Stomach (tissue), 9 donors: ENCODE data around the gene PPP2R2B. TPM values are rescaled to one million over a fixed set of nuclear protein-coding genes. Genes with fewer than 3 reads are reported as not detected.

Source experiments
- DNase-seq, 2 donors: peaks; one replicate each; pipeline versions ENCODE4 v3.0.0 to v3.0.0-alpha.2; 2013 to 2019
- H3K27ac ChIP-seq, 5 donors: fragments of 200-600 bp in 4 of 5; sonication (generic) in 4 of 5; one replicate each; pipeline ENCODE4 v1.5.1; 2013 to 2019; ENCODE audit warnings: mild to moderate bottlenecking in 1 of 5, moderate library complexity in 1 of 5
- H3K27me3 ChIP-seq, 3 donors: fragments of 200-600 bp; sonication (generic); one replicate each; pipeline ENCODE4 v1.5.1; 2017 to 2019; ENCODE audit warnings: mixed run types in 1 of 3
- H3K36me3 ChIP-seq, 4 donors: fragments of 200-600 bp; sonication (generic); 1 replicate in 3 of 4; 2 replicates in 1 of 4; pipeline ENCODE4 v1.5.1; 2016 to 2019
- H3K4me1 ChIP-seq, 4 donors: fragments of 200-600 bp; sonication (generic); one replicate each; pipeline ENCODE4 v1.5.1; 2016 to 2019
- H3K4me3 ChIP-seq, 4 donors: fragments of 200-600 bp; sonication (generic) in 3 of 4; one replicate each; pipeline ENCODE4 v1.5.1; 2016 to 2019; ENCODE audit warnings: mild to moderate bottlenecking in 1 of 4
- H3K9me3 ChIP-seq, 4 donors: fragments of 200-600 bp; sonication (generic); one replicate each; pipeline ENCODE4 v1.5.1; 2016 to 2019
- EP300 ChIP-seq: sonication (generic); formaldehyde crosslinking; IDR thresholded peaks from one replicate; pipeline ENCODE4 v1.6.1; 2017; ENCODE audit warnings: antibody characterized with exemption
- POLR2A ChIP-seq, 4 donors: fragments of 450-650 bp; IDR thresholded peaks; one replicate each; pipeline ENCODE4 v1.6.1; 2016; ENCODE audit warnings: antibody characterized with exemption in 4 of 4, control low read depth in 2 of 4, mild to moderate bottlenecking in 1 of 4, moderate library complexity in 1 of 4
- POLR2AphosphoS5 ChIP-seq, 3 donors: sonication (generic); formaldehyde crosslinking; IDR thresholded peaks; one replicate each; pipeline ENCODE4 v1.6.1; 2016; ENCODE audit warnings: antibody characterized with exemption in 3 of 3
- WGBS, 5 donors: extraction: QIAGEN DNeasy Blood & Tissue Kit in 3 of 5; methylation state at CpG; one replicate each; pipeline versions ENCODE4 v1.1.5 to v1.1.7; 2013 to 2018; 5-methylcytosine and 5-hydroxymethylcytosine counted together
- intact Hi-C: fragments of 100-400 bp; cut with DNase I; formaldehyde crosslinking; loops from one replicate; pipeline ENCODE4 v1.15.1; 2023; ENCODE audit warnings: low total_unique reads
- polyA plus RNA-seq, 3 donors: library from polyadenylated mRNA; stranded (reverse); fragments of 200-250 nt; gene quantifications; one replicate each; pipeline ENCODE4 v1.2.3, GENCODE V29; 2013
- total RNA-seq, 5 donors: library from RNA; depleted of rRNA; stranded (reverse); fragments of >200 nt; gene quantifications; one replicate each; pipeline versions ENCODE4 v1.1.0 to v1.2.3, GENCODE V29; 2014 to 2016
- TF ChIP-seq, protein P1 (sequence below), 7 experiments: fragments of 450-650 bp in 4 of 7; fragments of 200-600 bp in 3 of 7; sonication (generic) in 3 of 7; IDR thresholded peaks; one replicate each; pipeline ENCODE4 v1.5.1; 2016 to 2019; ENCODE audit warnings: antibody characterized with exemption in 7 of 7, control low read depth in 2 of 7, mild to moderate bottlenecking in 1 of 7
- donor health status: healthy with polysubstance abuse.
- donor health status: Bipolar disorder and iron deficiency.
- donor health status: healthy.

PPP2R2B gene
- total and polyA plus RNA-seq, 8 donors, result under 0.01 to 4.6 (median 0.75) TPM; not detected in 1

DNA sequence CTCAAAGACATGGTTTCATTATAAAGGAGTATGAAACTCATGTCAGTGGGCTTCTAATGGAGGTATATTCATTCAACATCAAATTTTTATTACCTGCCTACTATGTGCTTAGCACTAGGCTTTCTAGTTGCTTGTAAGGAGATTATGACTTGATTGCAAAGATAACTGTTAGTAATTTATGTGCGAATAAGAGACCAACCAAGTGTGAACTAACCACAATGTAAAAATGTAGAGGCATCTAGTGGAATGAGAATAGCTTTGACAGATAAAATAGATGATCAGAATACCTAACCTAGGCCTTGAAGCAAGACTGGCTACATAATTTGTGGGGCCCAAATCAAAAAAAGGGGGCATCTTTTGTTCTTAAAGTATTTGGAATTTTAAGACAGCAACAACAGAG lies 13.0 kb upstream of the PPP2R2B start:
- Histone ChIP-seq H3K4me1 (no peaks in the 10 kb centered on the region), H3K27me3 (no peaks in the 10 kb centered on the region), H3K9me3 (no peaks in the 10 kb centered on the region), H3K27ac (no peak overlapping the region), H3K36me3 (no peaks in the 10 kb centered on the region), H3K4me3 (no peak overlapping the region)
- WGBS, 5 donors, result 87 to 94% (median 93%) methylated on average over 1 of the region's 1 CpG
- intact Hi-C loops, result no loop called here
- no peak for DNase-seq
- TF ChIP-seq, protein P1, sequence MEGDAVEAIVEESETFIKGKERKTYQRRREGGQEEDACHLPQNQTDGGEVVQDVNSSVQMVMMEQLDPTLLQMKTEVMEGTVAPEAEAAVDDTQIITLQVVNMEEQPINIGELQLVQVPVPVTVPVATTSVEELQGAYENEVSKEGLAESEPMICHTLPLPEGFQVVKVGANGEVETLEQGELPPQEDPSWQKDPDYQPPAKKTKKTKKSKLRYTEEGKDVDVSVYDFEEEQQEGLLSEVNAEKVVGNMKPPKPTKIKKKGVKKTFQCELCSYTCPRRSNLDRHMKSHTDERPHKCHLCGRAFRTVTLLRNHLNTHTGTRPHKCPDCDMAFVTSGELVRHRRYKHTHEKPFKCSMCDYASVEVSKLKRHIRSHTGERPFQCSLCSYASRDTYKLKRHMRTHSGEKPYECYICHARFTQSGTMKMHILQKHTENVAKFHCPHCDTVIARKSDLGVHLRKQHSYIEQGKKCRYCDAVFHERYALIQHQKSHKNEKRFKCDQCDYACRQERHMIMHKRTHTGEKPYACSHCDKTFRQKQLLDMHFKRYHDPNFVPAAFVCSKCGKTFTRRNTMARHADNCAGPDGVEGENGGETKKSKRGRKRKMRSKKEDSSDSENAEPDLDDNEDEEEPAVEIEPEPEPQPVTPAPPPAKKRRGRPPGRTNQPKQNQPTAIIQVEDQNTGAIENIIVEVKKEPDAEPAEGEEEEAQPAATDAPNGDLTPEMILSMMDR (IDR thresholded peaks at IDR 0.05), result no peak
- TF ChIP-seq EP300, result no peak
- TF ChIP-seq POLR2AphosphoS5 (IDR thresholded peaks at IDR 0.05), result no peak
- no peak for TF ChIP-seq POLR2A (IDR thresholded peaks at IDR 0.05)

GRCh38 chr5:146890731-146891440 lies 12.3 kb upstream of the PPP2R2B start:
- Histone ChIP-seq H3K27me3 (no peaks in the 10 kb centered on the region), H3K9me3 (no peaks in the 10 kb centered on the region), H3K4me1 (no peaks in the 10 kb centered on the region), H3K27ac (no peak overlapping the region), H3K36me3 (no peaks in the 10 kb centered on the region), H3K4me3 (no peak overlapping the region)
- intact Hi-C loops, result no loop called here
- DNase-seq, result no peak
- no peak for TF ChIP-seq POLR2AphosphoS5 (IDR thresholded peaks at IDR 0.05)
- 47 to 71% (median 53%) methylated on average over 1 of the region's 1 CpG for WGBS, 5 donors

GRCh38 chr5:146890066-146890465 lies 11.5 kb upstream of the PPP2R2B start:
- Histone ChIP-seq H3K27me3 (no peaks in the 10 kb centered on the region), H3K4me1 (no peaks in the 10 kb centered on the region), H3K36me3 (no peaks in the 10 kb centered on the region), H3K4me3 (no peak overlapping the region), H3K9me3 (no peaks in the 10 kb centered on the region), H3K27ac (no peak overlapping the region)
- no peak for DNase-seq
- intact Hi-C loops, result no loop called here
- WGBS, 5 donors, result 75 to 83% (median 79%) methylated on average over 2 of the region's 2 CpGs
- no peak for TF ChIP-seq POLR2A (IDR thresholded peaks at IDR 0.05)
- TF ChIP-seq, protein P1 (IDR thresholded peaks at IDR 0.05), result no peak
- no peak for TF ChIP-seq POLR2AphosphoS5 (IDR thresholded peaks at IDR 0.05)
- no peak for TF ChIP-seq EP300

DNA sequence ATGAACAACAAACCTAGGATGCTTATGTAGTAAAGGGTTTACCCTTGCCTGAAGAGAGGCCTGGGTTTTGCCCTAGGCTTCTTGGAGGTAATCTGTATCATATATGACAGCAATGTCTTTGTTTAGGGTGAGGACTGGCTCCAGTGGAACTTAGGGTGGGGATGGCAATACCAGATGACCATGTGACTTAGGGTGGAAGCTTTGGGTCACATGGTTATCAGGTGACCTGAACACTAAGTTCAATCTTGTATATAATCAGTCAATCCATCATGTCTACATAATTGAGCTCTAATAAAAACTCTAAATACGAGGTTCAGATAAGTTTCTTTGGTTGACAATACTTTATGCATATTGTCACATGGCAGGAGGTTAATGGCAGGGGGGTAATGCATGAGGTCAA lies 10.6 kb upstream of the PPP2R2B start:
- WGBS, 5 donors, result 34 to 58% (median 53%) methylated on average over 1 of the region's 1 CpG
- TF ChIP-seq EP300 (no peak), POLR2A (IDR thresholded peaks at IDR 0.05) (no peak), POLR2AphosphoS5 (IDR thresholded peaks at IDR 0.05) (no peak)
- TF ChIP-seq, protein P1 (IDR thresholded peaks at IDR 0.05), result no peak

GRCh38 chr5:146888351-146888978 lies 9.9 kb upstream of the PPP2R2B start:
- DNase-seq, result no peak
- Histone ChIP-seq H3K27me3 (no peaks in the 10 kb centered on the region), H3K36me3 (no peaks in the 10 kb centered on the region), H3K4me3 (no peak overlapping the region), H3K4me1 (no peaks in the 10 kb centered on the region), H3K27ac (no peak overlapping the region), H3K9me3 (no peaks in the 10 kb centered on the region)
- TF ChIP-seq, protein P1 (IDR thresholded peaks at IDR 0.05), result no peak
- no peak for TF ChIP-seq POLR2A (IDR thresholded peaks at IDR 0.05)
- TF ChIP-seq EP300, result no peak
- TF ChIP-seq POLR2AphosphoS5 (IDR thresholded peaks at IDR 0.05), result no peak
- WGBS, 5 donors, result 34 to 53% (median 46%) methylated on average over 3 of the region's 3 CpGs
- intact Hi-C loops, result no loop called here

More for the DNA sequence above, 10.6 kb upstream of the PPP2R2B start:
- DNase-seq, result no peak
- H3K4me3 ChIP-seq, result no peak overlapping the region
- H3K9me3 ChIP-seq, result no peaks in the 10 kb centered on the region
- H3K4me1 ChIP-seq, result no peaks in the 10 kb centered on the region
- H3K36me3 ChIP-seq, result no peaks in the 10 kb centered on the region
- no peaks in the 10 kb centered on the region for H3K27me3 ChIP-seq
- H3K27ac ChIP-seq, result no peak overlapping the region
- intact Hi-C loops, result no loop called here
